ENCODE data around the gene DYDC2.

- no peak for TF ChIP-seq CTCF (IDR thresholded peaks at IDR 0.05; ENCODE audit: borderline replicate concordance, extremely low read depth, low read length, poor library complexity, severe bottlenecking)
- TF ChIP-seq EZH2 (IDR thresholded peaks at IDR 0.05; ENCODE audit: borderline replicate concordance, low read depth, low read length, severe bottlenecking): no peak
Measured at GRCh38 chr10:80350251-80350650, 6.3 kb upstream of the DYDC2 start.
